G401 (cell line): ENCODE measurements around the gene OXNAD1. TPM values are rescaled to one million over a fixed set of nuclear protein-coding genes. Genes with fewer than 3 reads are reported as not detected.
"Not testable (repeated sequence)": the region's sequence is repeated elsewhere in the genome, so short reads cannot be mapped to it uniquely, and the experiment has no call there.

Source experiments
- DNase-seq: peaks from one replicate; pipeline ENCODE4 v3.0.0-alpha.2; 2015; ENCODE audit warnings: low spot score
- in situ Hi-C: cut with HindIII; loops from 2 replicates; pipeline ENCODE4 v1.10.0; 2016; ENCODE audit warnings: low sequenced_read_pairs, mixed read lengths
- total RNA-seq: library from RNA; depleted of rRNA; stranded (reverse); fragments of >200 nt; shearing (Covaris generic); gene quantifications from 2 replicates; pipeline ENCODE4 v1.2.3, GENCODE V29; 2014

Gene OXNAD1
- total RNA-seq, 1 experiment from 2014 or later: 14.8 TPM

DNA sequence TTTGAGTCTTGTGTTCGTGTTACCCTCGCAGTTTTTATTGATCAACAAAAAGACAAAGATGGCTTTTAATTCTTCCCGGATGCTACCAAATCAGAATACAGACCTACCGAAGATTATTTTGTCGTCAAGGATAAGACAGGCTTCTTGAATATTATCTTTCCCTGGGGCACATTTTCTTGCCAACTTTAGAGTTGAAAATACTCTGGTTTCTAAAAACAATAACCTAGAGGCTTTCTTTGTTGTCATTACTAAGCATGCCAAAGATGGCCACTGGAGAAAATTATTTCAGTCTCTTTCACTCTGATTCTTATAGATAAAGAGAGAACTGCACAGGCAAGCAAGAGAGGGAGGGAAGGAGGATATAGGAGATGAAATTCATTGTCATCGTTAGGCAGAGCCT lies 33.9 kb downstream of the OXNAD1 start:
- in situ Hi-C loops: no loop called here
- no peak for DNase-seq

DNA sequence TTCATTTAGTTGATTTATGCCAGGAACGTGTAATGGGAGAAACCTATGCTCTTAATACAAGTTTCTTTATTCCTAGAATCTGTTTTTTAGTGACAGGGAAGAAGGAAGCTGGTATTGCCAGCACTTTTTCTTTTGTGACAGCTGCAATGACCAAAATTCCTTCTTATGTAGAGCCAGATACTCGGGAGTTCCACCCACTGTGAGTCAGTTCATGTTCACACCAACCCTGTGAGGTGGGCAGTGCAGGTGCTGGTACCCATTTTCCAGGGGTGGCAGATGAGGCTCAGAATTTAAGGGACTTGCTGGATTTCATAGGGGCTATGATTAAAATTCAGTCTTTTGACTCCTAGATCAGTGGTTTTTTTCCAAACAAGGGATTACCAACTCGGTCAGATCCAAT lies 34.7 kb downstream of the OXNAD1 start:
- in situ Hi-C loops: no loop called here

DNA sequence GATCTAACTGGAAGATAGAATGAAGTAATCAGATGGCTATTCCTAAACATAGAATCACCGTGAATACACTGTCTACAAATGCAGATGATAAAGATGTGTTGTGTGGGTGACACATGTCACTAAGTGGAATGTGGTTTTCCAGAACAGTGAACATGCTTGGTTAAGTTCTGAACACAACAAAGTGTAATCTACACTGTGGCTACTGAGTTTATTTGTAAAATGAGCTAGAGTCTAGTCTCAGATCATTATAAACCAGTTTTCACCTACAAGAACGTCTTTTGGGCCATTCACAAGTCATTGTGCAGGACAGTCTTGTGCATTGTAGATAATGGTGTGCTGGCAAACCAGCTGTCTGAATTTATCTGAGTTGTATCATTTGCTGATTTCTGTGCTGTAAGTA lies 35.3 kb downstream of the OXNAD1 start:
- DNase-seq: no peak
- in situ Hi-C loops: no loop called here

More for the DNA sequence above, 34.7 kb downstream of the OXNAD1 start:
- DNase-seq: no peak

DNA sequence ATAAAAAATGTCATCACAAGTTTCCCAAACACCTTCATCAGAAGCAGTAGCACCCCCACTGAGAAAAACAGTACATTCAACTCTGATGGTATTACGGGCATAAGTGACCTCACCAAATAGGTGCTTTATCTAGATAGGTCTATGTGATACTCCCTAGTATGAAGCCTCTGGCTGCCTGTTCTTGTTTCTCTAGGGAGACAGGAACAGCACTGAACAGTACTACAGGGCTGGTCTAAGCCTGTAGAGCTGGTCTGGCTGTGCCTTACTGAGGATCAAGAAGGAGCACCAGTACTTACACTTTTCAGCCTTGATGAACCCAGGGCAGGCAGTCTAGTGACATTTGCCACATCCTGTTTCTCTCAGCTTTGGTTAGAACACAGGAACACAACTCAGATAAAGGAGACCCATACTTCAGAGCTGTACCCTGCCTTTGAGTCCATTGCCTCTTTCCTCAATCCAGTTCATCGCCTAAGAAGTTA lies 35.9 kb downstream of the OXNAD1 start:
- in situ Hi-C loops: no loop called here
- DNase-seq: no peak

DNA sequence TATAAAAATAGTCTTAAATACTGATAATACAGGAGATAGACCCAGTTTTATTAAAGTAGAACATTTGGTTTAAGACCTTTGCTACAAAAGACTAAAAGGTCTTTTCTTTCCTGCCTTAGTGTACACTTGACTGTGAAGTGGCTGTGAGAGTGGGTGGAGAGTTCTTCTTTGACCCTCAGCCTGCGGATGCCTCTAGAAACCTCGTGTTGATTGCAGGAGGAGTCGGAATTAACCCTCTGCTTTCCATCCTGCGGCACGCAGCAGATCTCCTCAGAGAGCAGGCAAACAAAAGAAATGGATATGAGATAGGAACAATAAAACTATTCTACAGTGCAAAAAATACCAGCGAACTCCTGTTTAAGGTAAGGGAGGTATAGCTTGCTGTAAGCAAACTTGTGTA lies 36.5 kb downstream of the OXNAD1 start:
- in situ Hi-C loops: no loop called here
- DNase-seq: no peak

DNA sequence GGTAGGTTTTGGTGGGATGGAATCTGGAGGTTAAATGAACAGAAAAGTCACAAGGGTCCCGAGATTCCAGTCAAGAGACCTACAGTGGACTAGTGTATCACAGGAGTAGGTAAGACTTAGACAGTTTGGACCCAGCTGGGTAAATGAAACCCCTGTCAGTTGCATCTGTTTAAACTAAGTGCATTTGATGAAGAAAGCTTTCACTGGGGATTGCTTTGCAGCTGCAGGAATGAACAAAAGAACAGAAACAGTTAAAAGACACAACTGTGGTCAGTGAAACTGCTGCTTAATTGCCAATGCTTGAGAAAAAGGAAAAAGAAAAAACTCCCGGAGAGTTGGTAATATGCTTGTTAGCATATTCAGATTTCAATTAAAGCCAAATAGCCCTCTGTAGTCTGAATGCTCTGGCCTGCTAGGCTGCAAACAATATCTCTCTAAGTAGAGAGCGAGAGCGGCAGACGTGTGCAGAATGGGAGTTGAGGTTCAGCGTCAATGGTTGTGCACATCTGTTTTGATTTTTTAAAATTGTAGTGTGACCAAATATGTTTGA lies 37.1 kb downstream of the OXNAD1 start:
- no peak for DNase-seq
- in situ Hi-C loops: no loop called here

DNA sequence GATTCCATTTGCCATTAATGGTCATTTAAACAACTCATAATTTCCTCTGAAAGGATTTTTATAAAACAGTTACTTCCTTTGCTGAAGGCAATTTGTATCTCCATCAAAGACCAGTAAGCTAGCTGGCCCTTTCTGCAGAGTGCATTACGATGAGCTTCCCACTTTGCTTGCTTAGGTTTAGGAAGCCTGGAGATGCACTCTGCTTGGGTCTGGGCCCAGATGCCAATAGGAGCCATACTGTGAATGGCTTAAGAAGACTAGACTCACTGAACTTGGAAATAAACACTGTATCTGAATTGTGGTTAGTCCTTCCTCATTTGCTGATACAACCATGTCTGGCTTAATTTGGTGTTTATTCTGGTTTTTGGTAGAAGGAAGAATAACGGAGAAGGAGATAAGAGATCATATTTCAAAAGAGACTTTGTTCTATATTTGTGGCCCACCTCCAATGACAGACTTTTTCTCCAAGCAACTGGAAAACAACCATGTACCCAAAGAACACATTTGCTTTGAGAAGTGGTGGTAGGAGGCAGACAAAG lies 38.1 kb downstream of the OXNAD1 start:
- in situ Hi-C loops: no loop called here
- DNase-seq: no peak

DNA sequence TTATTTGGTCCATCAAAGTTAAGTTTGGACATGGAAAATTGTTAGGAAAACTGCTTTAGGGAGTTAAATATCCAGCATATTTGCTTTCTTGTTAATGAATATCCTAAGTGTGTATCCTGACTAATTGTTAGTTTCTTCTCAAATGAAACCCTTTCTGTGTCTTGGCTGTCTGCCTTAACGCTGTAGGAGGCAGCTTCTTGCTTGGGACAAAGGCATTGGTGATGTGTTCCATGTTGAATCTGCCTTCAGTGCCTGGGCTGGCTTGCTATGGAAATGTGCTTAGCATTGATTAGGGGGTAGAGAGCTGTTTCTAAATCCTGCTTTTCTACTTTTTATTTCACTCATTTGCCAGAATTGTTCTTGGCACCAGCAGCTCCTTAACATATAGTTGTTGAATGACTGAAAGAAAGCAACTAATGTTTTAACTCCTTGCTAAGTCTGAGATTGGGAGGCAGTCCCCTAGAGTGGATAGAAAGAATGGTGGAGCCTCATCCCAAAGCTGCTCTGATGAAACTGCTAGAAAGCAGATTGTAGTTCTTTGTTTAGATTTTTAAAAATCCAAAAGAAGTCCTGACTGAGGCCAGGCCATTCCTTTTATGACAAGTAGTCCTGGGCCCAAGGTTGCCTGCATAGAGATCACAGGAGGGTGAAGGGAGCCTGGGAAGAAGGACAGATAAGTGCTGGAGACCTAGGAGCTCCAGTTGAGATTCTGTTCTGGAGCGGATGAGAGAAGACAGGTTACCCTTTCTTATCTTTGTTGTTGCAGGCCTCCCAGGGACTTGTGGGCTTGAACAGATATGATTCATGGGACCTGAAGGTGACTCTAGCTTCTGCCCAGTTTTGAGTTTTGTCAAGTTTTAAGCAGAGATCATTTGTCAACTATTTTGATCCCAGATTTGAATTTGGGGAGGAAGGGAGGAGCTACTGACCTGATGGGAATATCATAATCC lies 39.3 kb downstream of the OXNAD1 start:
- DNase-seq: no peak
- in situ Hi-C loops: no loop called here

DNA sequence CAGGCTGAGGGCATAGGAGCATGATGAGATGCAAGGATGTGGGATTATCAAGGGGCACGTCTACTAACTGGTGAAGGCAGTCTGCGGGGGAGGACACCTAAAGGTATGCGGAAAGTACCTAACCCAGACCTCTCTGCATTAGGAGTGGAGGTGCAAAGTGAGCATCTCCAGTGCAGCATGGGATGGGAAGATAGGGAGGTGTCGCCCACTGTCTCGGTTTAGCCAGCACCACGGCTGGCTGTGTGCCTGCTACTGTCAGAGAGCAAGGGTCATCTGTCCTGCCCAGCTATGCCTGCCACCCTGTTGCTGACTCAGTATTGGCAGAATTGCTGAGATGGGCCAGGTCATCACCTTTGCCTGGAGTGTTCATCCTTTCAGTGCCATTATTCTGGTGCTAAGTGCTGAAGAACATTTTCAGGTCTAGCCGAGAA lies 40.1 kb downstream of the OXNAD1 start:
- in situ Hi-C loops: no loop called here
- no peak for DNase-seq

DNA sequence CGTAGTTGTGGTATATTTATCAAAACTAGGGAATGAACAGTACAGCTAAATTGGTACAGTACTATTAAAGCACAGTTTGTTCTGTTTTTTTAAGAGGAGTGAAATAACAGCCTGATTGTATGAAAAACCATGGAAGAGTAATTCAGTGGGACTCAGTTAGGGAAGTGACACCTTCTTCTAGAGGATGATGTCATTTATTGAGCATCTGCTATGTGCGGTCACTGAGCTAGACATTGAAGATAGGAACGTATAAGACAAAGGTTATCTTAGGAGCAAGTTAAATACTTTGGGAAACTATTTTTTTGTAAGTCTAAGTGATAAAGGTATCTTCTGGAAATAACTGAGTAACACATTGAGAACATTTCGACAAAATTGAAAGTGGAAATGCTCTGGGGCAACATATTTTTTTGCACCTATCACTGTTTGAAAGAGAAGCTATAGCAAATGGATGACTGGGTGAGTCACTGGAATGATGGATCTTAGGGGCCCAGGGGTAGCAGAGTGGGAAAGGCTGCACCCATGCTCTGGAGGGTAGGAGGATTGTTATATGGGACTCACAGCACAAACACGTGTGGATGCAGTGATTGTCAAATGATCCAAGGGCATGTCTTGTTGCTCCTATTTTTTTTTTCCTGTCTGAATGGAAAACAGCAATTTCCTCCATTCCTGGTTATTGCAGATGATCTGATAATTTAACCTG lies 43.0 kb downstream of the OXNAD1 start:
- in situ Hi-C loops: no loop called here
- DNase-seq: no peak

DNA sequence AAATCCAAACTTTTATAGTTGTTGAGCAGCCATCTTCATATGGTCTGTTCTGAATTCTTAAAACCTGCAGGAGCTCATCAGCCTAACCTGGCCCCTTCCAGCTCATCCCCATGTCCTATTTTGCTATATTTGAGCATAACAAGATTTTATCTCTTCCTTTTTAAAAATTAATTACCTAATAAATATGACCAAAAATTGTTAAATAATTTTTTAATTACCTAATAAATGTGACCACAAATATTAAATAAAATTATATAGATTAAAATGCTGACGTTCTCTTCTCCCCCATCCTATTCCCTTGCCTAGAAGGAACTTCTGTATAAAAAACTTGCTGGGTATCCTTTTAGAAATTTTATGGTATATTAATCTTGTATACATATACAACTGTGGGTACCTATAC lies 43.7 kb downstream of the OXNAD1 start:
- DNase-seq: no peak
- in situ Hi-C loops: no loop called here

DNA sequence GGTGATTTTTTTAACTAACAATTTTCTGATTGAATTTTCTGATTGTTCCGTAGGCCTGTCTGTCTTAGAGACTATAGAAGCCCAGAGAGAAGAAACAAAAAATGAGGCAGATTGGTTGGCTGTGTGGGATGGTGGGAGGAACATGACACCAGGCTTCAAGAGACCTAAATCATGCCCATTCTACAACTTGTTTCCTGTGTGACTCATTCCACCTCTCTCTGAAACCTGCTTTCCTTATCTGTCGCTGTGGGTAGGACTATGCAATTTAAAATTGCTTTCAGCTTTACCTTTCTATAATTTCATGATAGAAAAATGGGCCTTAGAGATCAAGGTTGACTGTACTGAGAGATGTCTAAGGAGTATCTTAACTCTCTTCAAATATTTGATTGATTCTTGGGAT lies 44.5 kb downstream of the OXNAD1 start:
- DNase-seq: no peak
- in situ Hi-C loops: no loop called here

DNA sequence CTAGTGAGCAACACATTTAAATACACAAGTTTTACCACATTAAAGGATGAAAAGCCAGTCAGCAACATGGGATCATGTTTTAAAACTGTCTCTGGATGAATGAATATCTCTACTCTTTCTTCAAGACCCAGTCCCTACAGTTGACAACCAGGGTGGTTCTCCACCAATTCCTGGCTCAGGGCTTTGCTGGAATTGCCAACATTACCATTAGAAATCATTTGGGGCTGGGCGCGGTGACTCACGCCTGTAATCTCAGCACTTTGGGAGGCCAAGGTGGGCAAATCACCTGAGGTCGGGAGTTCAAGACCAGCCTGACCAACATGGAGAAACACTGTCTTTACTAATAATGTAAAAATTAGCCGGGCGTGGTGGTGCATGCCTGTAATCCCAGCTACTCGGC lies 45.5 kb downstream of the OXNAD1 start:
- in situ Hi-C loops, DNase-seq: not testable (repeated sequence)

DNA sequence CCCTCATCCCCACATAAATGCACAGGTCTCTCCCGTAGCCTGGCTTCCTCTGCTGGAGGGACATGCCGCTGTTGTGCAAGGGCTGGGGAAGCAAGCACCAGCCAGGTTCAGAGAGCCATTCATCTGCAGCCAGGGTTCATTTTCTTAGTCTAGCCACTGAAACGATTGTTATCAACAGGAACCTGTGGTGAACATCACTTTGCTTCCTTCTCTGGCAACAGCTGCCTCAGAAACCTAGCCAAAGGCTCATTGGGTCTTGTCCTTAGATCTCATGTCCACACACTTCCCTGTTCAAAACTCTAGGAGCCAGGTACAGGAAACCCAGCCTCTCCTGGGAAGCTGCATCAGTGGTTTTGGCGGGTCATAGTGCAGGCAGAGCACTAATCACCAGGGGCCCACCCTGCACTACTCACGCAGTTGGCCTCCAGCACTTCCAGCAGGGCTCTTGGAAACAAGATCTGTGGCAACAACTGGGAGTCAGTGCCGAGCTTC lies 47.0 kb downstream of the OXNAD1 start:
- no peak for DNase-seq
- in situ Hi-C loops: no loop called here

DNA sequence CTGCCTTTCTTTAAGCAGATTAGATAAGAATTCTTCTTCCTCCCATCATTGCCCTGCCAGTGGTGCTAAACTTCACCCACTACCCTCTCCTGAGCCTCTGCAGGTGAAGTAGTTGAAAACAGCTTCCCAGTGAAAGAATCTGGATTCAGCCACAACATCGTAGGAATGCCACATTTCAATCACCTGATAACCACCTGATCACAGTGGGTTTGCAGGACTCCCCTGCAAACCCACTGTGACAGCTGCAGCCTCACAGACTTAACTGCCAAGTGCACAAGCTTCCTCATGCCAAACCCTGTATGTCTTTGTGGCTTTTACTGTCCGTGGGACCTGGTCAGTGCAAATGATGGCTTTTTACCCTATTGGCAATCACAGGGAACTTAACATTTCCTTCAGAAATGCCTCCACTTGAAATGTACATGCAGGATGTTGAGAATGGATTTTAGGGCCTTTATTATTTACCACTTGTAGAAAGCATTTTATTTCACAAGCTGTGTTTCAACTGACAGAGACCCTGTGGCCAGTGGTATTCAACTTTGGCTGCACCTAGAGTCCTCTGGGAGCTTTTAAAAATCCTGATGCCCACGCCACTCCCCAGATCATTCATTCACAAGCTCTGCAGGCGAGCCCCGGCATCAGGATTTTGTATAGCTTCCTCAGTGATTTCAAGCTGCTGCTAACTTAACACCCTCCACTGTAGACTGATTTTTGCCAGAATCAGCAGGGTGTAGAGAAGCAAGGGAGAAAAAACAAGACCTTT lies 49.1 kb downstream of the OXNAD1 start:
- in situ Hi-C loops: no loop called here
- no peak for DNase-seq

DNA sequence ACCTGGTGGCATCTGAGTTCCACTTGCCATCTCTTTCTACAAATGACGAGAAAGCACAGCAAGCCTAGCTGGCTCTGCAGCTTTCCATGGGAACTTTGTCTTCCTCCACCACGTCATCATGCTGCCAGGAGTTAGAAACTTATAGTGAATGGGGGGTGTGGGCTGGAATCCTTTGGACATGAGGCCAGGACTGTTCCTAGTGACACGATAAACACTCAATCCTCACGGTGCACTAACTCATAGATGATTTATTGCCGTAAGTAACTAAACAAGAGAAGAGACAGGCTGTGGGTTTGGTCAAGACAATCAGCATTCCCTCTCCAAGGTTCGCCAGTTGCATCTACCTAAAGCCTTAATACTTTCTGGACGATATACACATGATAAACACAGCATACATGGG lies 50.6 kb downstream of the OXNAD1 start:
- in situ Hi-C loops: no loop called here

DNA sequence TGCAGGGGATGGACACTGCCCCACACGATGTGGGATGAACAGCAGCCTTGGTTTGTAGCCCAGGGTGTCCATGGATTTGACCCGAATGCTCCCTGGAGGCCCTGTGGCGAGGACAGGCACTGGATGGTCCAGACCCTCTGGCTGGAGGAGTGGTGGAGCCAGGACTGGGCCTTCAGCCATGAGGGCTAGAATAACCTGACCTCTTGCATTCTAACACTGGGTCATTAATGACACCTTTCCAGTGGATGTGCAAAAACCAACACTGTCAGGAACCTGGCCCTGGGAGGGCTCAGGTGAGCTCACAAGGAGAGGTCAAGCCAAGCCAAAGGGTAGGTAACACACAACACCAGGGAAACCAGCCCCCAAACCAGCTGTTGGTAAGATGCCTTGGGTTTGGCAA lies 51.4 kb downstream of the OXNAD1 start:
- DNase-seq: no peak
- in situ Hi-C loops: no loop called here

More for the DNA sequence above, 50.6 kb downstream of the OXNAD1 start:
- DNase-seq: no peak

DNA sequence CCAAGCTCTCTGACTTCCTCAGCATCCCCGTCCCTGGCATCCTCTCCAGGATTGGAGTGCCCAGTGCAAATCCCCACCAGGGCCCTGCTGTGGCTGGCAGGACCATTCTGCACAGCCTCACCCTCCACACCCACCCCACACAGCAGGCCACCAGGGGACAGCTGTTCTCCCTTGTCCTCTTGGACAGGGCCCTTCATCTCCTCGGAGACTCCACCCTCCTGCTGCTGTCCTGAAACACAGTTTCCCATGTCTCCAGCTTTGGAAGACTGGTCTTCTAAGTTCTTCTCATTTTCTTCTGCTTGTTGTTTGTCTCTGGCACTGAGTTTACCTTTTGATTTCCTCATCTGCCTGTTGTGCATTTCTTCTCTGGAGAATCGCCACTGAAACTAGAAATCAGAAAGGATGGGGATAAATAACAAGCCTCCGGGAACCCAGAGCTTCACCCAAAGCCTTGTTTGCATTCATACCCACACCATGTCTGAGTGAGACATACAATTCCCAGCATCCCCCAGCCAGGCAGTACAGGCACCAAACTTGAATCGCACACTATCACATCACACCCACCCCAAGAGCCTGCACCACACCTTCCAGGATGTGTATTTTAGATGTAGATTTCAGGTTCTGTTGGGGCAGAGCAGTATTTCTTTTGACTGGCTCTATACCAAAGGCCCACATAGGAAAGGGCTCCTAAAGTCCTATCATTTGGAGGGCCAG lies 52.0 kb downstream of the OXNAD1 start:
- in situ Hi-C loops: no loop called here
- no peak for DNase-seq
